C4-2B (cell line): ENCODE measurements around the gene AKAP12.

ENCODE experiments used
- CTCF ChIP-seq: fragments of 450-650 bp; conservative IDR thresholded peaks from 2 replicates; pipeline ENCODE4 v1.5.1; 2017; ENCODE audit warnings: mild to moderate bottlenecking
- ZFX ChIP-seq: fragments of 450-650 bp; IDR thresholded peaks from 2 replicates; pipeline ENCODE4 v1.6.1; 2017

GRCh38 chr6:151263967-151264366 is 24.2 kb downstream of the AKAP12 start:
- TF ChIP-seq CTCF (no peak), ZFX (no peak)
